Activated T-cell treated with anti-CD3 and anti-CD28 coated beads, Interleukin-2, amount 50 U/mL, for 72 hours (primary cell): Measurements from ENCODE around the gene PIGS. TPM values are rescaled to one million over a fixed set of nuclear protein-coding genes. Genes with fewer than 3 reads are reported as not detected.

ENCODE experiments used
- ATAC-seq, 2 donors: fragments of 150-1000 bp; cut with Tn5 transposase; replicated peaks in 1 of 2; 2 replicates each; pipeline ENCODE4 v1.10.0; 2021; ENCODE audit warnings: moderate library complexity in 2 of 2, mild to moderate bottlenecking in 1 of 2
- DNase-seq, 2 donors: peaks; one replicate each; pipeline ENCODE4 v3.0.0; 2021 to 2022; ENCODE audit warnings: mixed read lengths in 1 of 2
- H3K27ac Mint-ChIP-seq: one replicate; pipeline ENCODE4 v1.8.0; 2022; ENCODE audit warnings: mild to moderate bottlenecking, moderate library complexity, mixed read lengths
- H3K27me3 Mint-ChIP-seq: one replicate; pipeline ENCODE4 v1.8.0; 2022; ENCODE audit warnings: low read depth, mixed read lengths
- H3K36me3 Mint-ChIP-seq, 2 donors: one replicate each; pipeline ENCODE4 v1.8.0; 2022; ENCODE audit warnings: mixed read lengths in 2 of 2, mild to moderate bottlenecking in 1 of 2; ENCODE audit not compliant: insufficient read depth in 2 of 2
- H3K4me1 Mint-ChIP-seq: one replicate; pipeline ENCODE4 v1.8.0; 2022; ENCODE audit warnings: low read depth, mixed read lengths
- H3K4me3 Mint-ChIP-seq, 2 donors: one replicate each; pipeline ENCODE4 v1.8.0; 2022; ENCODE audit warnings: mild to moderate bottlenecking in 2 of 2, mixed read lengths in 2 of 2, moderate library complexity in 2 of 2
- H3K9me3 Mint-ChIP-seq, 2 donors: one replicate each; pipeline ENCODE4 v1.8.0; 2022; ENCODE audit warnings: mixed read lengths in 2 of 2
- total RNA-seq, 2 donors: library from RNA; stranded (reverse); gene quantifications; one replicate each; pipeline ENCODE4 v1.2.3, GENCODE V29; 2022

PIGS gene
- total RNA-seq, 2 donors from 2014 or later = 46.3 to 53.5 TPM

GRCh38 chr17:28552176-28552999 lies 18.9 kb downstream of the PIGS start, which contains the start of gene UNC119:
UNC119 (minus strand) TSS chr17:28552624; CDS start chr17:28552557, 67 bp downstream.
- H3K27ac Mint-ChIP-seq = no peak within 1 kb of the TSS
- DNase-seq = peak; percentile 81 to 89
- H3K27me3 Mint-ChIP-seq = no peaks in the 10 kb centered on the region
- H3K36me3 Mint-ChIP-seq = peaks cover 4 to 21% of the 10 kb centered on the region in 2 donors
- no peaks in the 10 kb centered on the region for H3K9me3 Mint-ChIP-seq
- peak; percentile 86 to 88 for ATAC-seq
- peaks cover 55% of the 10 kb centered on the region for H3K4me1 Mint-ChIP-seq
- H3K4me3 Mint-ChIP-seq = peak within 1 kb of the TSS; percentile 85 to 97

GRCh38 chr17:28551421-28552175 lies 19.7 kb downstream of the PIGS start:
- H3K4me1 Mint-ChIP-seq = peaks cover 54% of the 10 kb centered on the region
- no peaks in the 10 kb centered on the region for H3K27me3 Mint-ChIP-seq
- ATAC-seq (no peak), DNase-seq (no peak)
- peak overlapping the region; percentile 85 to 97 for H3K4me3 Mint-ChIP-seq
- H3K27ac Mint-ChIP-seq = no peak overlapping the region
- peaks cover 3 to 19% of the 10 kb centered on the region in 2 donors for H3K36me3 Mint-ChIP-seq
- H3K9me3 Mint-ChIP-seq = no peaks in the 10 kb centered on the region

GRCh38 chr17:28550858-28551257 lies 20.5 kb downstream of the PIGS start:
- DNase-seq (no peak), ATAC-seq (no peak)
- H3K27me3 Mint-ChIP-seq = no peaks in the 10 kb centered on the region
- H3K36me3 Mint-ChIP-seq = peaks cover 0 to 13% of the 10 kb centered on the region in 2 donors
- peaks cover 54% of the 10 kb centered on the region for H3K4me1 Mint-ChIP-seq
- no peak overlapping the region for H3K27ac Mint-ChIP-seq
- no peaks in the 10 kb centered on the region for H3K9me3 Mint-ChIP-seq
- H3K4me3 Mint-ChIP-seq = peak overlapping the region; percentile 85 to 97

- H3K36me3 Mint-ChIP-seq = peaks cover 0 to 10% of the 10 kb centered on the region in 2 donors
- peak overlapping the region; percentile 64 to 97 for H3K4me3 Mint-ChIP-seq
- ATAC-seq (peak; percentile 68 to 76), DNase-seq (peak; percentile 68 to 74)
- H3K27ac Mint-ChIP-seq = peak overlapping the region; percentile 83
- no peaks in the 10 kb centered on the region for H3K27me3 Mint-ChIP-seq
- peaks cover 54% of the 10 kb centered on the region for H3K4me1 Mint-ChIP-seq
- H3K9me3 Mint-ChIP-seq = no peaks in the 10 kb centered on the region
Measured at GRCh38 chr17:28549236-28550132, 21.8 kb downstream of the PIGS start.

GRCh38 chr17:28548417-28549130 lies 22.8 kb downstream of the PIGS start:
- Mint-ChIP-seq H3K4me1 (peaks cover 50% of the 10 kb centered on the region), H3K9me3 (no peaks in the 10 kb centered on the region), H3K4me3 (peak overlapping the region; percentile 64 to 97)

GRCh38 chr17:28547623-28548416 lies 23.5 kb downstream of the PIGS start:
- Mint-ChIP-seq H3K4me1 (peaks cover 43% of the 10 kb centered on the region), H3K4me3 (peak overlapping the region; percentile 6 to 33), H3K9me3 (no peaks in the 10 kb centered on the region), H3K36me3 (peaks cover 0 to under 1% of the 10 kb centered on the region in 2 donors), H3K27me3 (no peaks in the 10 kb centered on the region), H3K27ac (peak overlapping the region; percentile 54)
- peak; percentile 82 to 87 for DNase-seq
- peak; percentile 34 to 44 for ATAC-seq

More at GRCh38 chr17:28548417-28549130, 22.8 kb downstream of the PIGS start:
- DNase-seq (no peak), ATAC-seq (no peak)
- Mint-ChIP-seq H3K27me3 (no peaks in the 10 kb centered on the region), H3K27ac (peak overlapping the region; percentile 83), H3K36me3 (peaks cover 0 to 3% of the 10 kb centered on the region in 2 donors)

GRCh38 chr17:28547096-28547622 lies 24.2 kb downstream of the PIGS start:
- peaks cover 40% of the 10 kb centered on the region for H3K4me1 Mint-ChIP-seq
- DNase-seq (no peak), ATAC-seq (no peak)
- no peak overlapping the region for H3K27ac Mint-ChIP-seq
- H3K27me3 Mint-ChIP-seq = no peaks in the 10 kb centered on the region
- no peaks in the 10 kb centered on the region for H3K9me3 Mint-ChIP-seq
- H3K36me3 Mint-ChIP-seq = no peaks in the 10 kb centered on the region
- peak overlapping the region in 1 of 2 donors; percentile 32 for H3K4me3 Mint-ChIP-seq

GRCh38 chr17:28545787-28546415 lies 25.4 kb downstream of the PIGS start:
- ATAC-seq (no peak), DNase-seq (no peak)
- no peaks in the 10 kb centered on the region for H3K27me3 Mint-ChIP-seq
- H3K4me1 Mint-ChIP-seq = peaks cover 30% of the 10 kb centered on the region
- H3K36me3 Mint-ChIP-seq = no peaks in the 10 kb centered on the region
- no peak overlapping the region for H3K4me3 Mint-ChIP-seq
- H3K9me3 Mint-ChIP-seq = no peaks in the 10 kb centered on the region
- no peak overlapping the region for H3K27ac Mint-ChIP-seq

GRCh38 chr17:28545141-28545503 lies 26.2 kb downstream of the PIGS start:
- no peaks in the 10 kb centered on the region for H3K27me3 Mint-ChIP-seq
- peaks cover 22% of the 10 kb centered on the region for H3K4me1 Mint-ChIP-seq
- no peak for ATAC-seq
- H3K9me3 Mint-ChIP-seq = no peaks in the 10 kb centered on the region
- no peak overlapping the region for H3K4me3 Mint-ChIP-seq
- no peaks in the 10 kb centered on the region for H3K36me3 Mint-ChIP-seq
- peak overlapping the region; percentile 4 for H3K27ac Mint-ChIP-seq
- DNase-seq = no peak

- no peaks in the 10 kb centered on the region for H3K27me3 Mint-ChIP-seq
- no peak overlapping the region for H3K4me3 Mint-ChIP-seq
- DNase-seq (no peak), ATAC-seq (no peak)
- H3K27ac Mint-ChIP-seq = no peak overlapping the region
- peaks cover 17% of the 10 kb centered on the region for H3K4me1 Mint-ChIP-seq
- no peaks in the 10 kb centered on the region for H3K9me3 Mint-ChIP-seq
- H3K36me3 Mint-ChIP-seq = no peaks in the 10 kb centered on the region
Measured at GRCh38 chr17:28544402-28545140, 26.8 kb downstream of the PIGS start.
